Trophoblast cell (in vitro differentiated cells and primary cell): ENCODE results near the gene SLC22A23.

Source experiments
- DNase-seq, 2 donors: peaks; one replicate each; pipeline ENCODE4 v3.0.0-alpha.2; 2016
- H2AFZ ChIP-seq: 2 replicates; pipeline ENCODE4 v1.6.1; 2013; ENCODE audit warnings: low read length, moderate library complexity, mild to moderate bottlenecking; ENCODE audit not compliant: insufficient read depth, poor library complexity
- H2AK5ac ChIP-seq: 2 replicates; pipeline ENCODE4 v1.6.1; 2013; ENCODE audit warnings: mild to moderate bottlenecking, low read length
- H2BK120ac ChIP-seq: 2 replicates; pipeline ENCODE4 v1.6.1; 2013; ENCODE audit warnings: low read length, mild to moderate bottlenecking, moderate library complexity; ENCODE audit not compliant: insufficient read depth, poor library complexity
- H2BK12ac ChIP-seq: 2 replicates; pipeline ENCODE4 v1.6.1; 2013; ENCODE audit warnings: mild to moderate bottlenecking, low read length, moderate library complexity
- H2BK5ac ChIP-seq: 2 replicates; pipeline ENCODE4 v1.6.1; 2013; ENCODE audit warnings: low read length, low read depth, moderate library complexity, mild to moderate bottlenecking; ENCODE audit not compliant: poor library complexity
- H3K14ac ChIP-seq: 2 replicates; pipeline ENCODE4 v1.6.1; 2013; ENCODE audit warnings: mild to moderate bottlenecking, low read length
- H3K18ac ChIP-seq: 2 replicates; pipeline ENCODE4 v1.6.1; 2013; ENCODE audit warnings: mild to moderate bottlenecking, low read length
- H3K23ac ChIP-seq: 2 replicates; pipeline ENCODE4 v1.6.1; 2013; ENCODE audit warnings: low read length
- H3K27ac ChIP-seq: 2 replicates; pipeline ENCODE4 v1.5.1; 2013; ENCODE audit warnings: low read depth, mild to moderate bottlenecking, inconsistent platforms, low read length, moderate library complexity
- H3K27me3 ChIP-seq: 2 replicates; pipeline ENCODE4 v1.6.1; 2013; ENCODE audit warnings: inconsistent platforms, mild to moderate bottlenecking, low read length, moderate library complexity; ENCODE audit not compliant: insufficient read depth
- H3K36me3 ChIP-seq, 2 experiments: 1 replicate in 1 of 2; 2 replicates in 1 of 2; pipeline ENCODE4 v1.6.1; 2013; ENCODE audit warnings: low read length in 2 of 2, mild to moderate bottlenecking in 2 of 2, moderate library complexity in 1 of 2; ENCODE audit not compliant: insufficient read depth in 2 of 2, control insufficient read depth in 1 of 2
- H3K4ac ChIP-seq: 2 replicates; pipeline ENCODE4 v1.6.1; 2013; ENCODE audit warnings: low read depth, mild to moderate bottlenecking, low read length, moderate library complexity
- H3K4me1 ChIP-seq, 2 experiments: 1 replicate in 1 of 2; 2 replicates in 1 of 2; pipeline ENCODE4 v1.6.1; 2013; ENCODE audit warnings: low read length in 2 of 2, mild to moderate bottlenecking in 2 of 2, moderate library complexity in 1 of 2; ENCODE audit not compliant: insufficient read depth in 2 of 2, control insufficient read depth in 1 of 2
- H3K4me2 ChIP-seq: 2 replicates; pipeline ENCODE4 v1.6.1; 2013; ENCODE audit warnings: inconsistent platforms, mild to moderate bottlenecking, low read length, moderate library complexity
- H3K4me3 ChIP-seq: 2 replicates; pipeline ENCODE4 v1.5.1; 2013; ENCODE audit warnings: mild to moderate bottlenecking, low read depth, low read length, inconsistent platforms
- H3K79me1 ChIP-seq: one replicate; pipeline ENCODE4 v1.6.1; 2013; ENCODE audit warnings: low read length
- H3K79me2 ChIP-seq: 2 replicates; pipeline ENCODE4 v1.6.1; 2013; ENCODE audit warnings: low read length, mild to moderate bottlenecking; ENCODE audit not compliant: control insufficient read depth, insufficient read depth, poor library complexity
- H3K9ac ChIP-seq: 2 replicates; pipeline ENCODE4 v1.6.1; 2013; ENCODE audit warnings: mild to moderate bottlenecking, low read length
- H3K9me3 ChIP-seq: 2 replicates; pipeline ENCODE4 v1.6.1; 2013; ENCODE audit warnings: low read depth, mild to moderate bottlenecking, control low read depth, inconsistent platforms, low read length; ENCODE audit not compliant: insufficient read depth
- H4K12ac ChIP-seq: 2 replicates; pipeline ENCODE4 v1.6.1; 2013; ENCODE audit warnings: low read depth, mild to moderate bottlenecking, low read length, moderate library complexity
- H4K8ac ChIP-seq: 2 replicates; pipeline ENCODE4 v1.6.1; 2013; ENCODE audit warnings: low read depth, mild to moderate bottlenecking, low read length, moderate library complexity
- H4K91ac ChIP-seq: one replicate; pipeline ENCODE4 v1.6.1; 2013; ENCODE audit warnings: low read depth, mild to moderate bottlenecking, low read length, moderate library complexity
- WGBS: extraction: QIAGEN DNeasy Blood & Tissue Kit; methylation state at CpG from one replicate; pipeline ENCODE4 v1.1.7; 2013; ENCODE audit warnings: missing lambda C conversion rate; ENCODE audit not compliant: insufficient read length, insufficient coverage; ENCODE audit errors: extremely low coverage; 5-methylcytosine and 5-hydroxymethylcytosine counted together

Gene SLC22A23

DNA sequence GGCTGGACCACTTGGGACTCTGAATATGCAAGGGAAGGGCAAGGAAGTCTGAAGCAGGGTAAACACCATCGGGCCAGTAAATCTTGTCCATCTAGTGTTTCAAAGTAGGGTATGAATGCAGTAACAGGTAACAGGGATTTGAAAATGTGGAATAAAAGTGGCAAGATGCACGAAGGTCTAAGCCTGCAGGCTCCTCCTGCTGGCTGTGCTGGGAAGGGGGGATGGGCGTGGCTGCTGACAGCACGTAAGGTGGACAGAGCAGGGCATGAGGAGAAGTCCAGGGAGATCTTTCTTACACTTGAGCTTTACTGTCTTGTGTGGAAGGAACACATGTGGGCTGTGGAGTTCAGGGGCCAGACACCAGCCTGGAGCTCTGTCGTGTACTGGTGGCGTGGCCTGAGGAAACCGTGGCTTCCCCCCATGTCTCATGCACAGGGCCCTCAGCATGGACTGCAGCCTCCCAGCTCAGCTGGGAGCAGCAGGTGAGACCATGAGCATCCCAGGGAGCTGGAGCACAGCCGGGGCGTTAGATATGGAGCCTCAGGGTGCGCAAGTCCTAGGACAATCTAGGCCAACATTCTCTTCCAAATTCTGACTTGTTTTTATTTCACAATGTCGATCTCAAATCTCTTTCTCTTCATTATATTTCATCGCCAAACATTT is 84.5 kb downstream of the SLC22A23 start:
- no peak overlapping the region for H4K12ac ChIP-seq
- H3K27ac ChIP-seq = no peak overlapping the region
- H2BK120ac ChIP-seq = no peak overlapping the region
- H3K14ac ChIP-seq = no peak overlapping the region
- no peaks in the 10 kb centered on the region for H3K79me1 ChIP-seq
- no peak overlapping the region for H2AFZ ChIP-seq
- H4K91ac ChIP-seq = no peak overlapping the region
- H3K4me1 ChIP-seq = no peaks in the 10 kb centered on the region
- no peak overlapping the region for H3K4me3 ChIP-seq
- H3K36me3 ChIP-seq = peaks cover under 1 to 3% of the 10 kb centered on the region in 2 experiments
- H3K18ac ChIP-seq = no peak overlapping the region
- no peaks in the 10 kb centered on the region for H3K9me3 ChIP-seq
- WGBS = 100% methylated on average over 2 of the region's 12 CpGs
- no peak overlapping the region for H2AK5ac ChIP-seq
- H3K27me3 ChIP-seq = no peaks in the 10 kb centered on the region
- no peak overlapping the region for H3K23ac ChIP-seq
- no peak overlapping the region for H2BK12ac ChIP-seq
- H3K9ac ChIP-seq = no peak overlapping the region
- no peak overlapping the region for H3K4me2 ChIP-seq
- DNase-seq = no peak
- no peaks in the 10 kb centered on the region for H3K79me2 ChIP-seq
- no peak overlapping the region for H3K4ac ChIP-seq
- H2BK5ac ChIP-seq = no peak overlapping the region
- H4K8ac ChIP-seq = no peak overlapping the region

DNA sequence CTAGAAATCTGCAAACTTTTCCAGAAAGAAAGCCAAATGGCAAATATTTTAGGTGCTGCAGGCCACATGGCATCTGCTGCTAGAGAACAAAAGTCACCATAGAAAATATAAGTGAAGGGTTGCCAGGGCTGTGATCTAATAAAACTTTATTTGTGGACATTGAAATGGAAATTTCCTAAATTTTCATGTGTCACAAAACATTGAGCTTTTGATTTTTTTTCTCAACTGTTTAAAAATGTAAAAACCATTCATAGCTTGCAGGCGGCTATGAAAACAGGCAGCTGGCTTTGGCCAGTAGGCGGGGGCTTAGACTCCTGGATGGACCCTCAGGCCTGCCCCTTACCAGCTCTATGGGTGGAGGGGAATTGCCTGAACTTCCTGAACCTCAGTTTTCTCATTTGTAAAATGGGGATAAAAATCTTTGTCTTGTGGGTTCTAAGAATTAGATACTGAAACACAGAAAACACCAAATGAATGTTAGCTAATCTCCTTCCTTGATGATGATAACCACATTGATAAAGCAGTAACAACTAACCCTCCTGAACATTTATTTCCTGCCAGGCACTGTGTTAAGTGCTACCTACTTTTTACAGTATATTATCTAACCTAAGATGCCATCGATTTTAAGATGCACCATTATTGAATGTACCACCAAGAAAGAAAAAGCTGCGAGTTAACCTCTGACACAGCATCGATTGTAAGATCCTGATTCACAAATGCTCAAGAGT is 85.5 kb downstream of the SLC22A23 start:
- no peak overlapping the region for H3K18ac ChIP-seq
- H2BK5ac ChIP-seq = no peak overlapping the region
- H4K91ac ChIP-seq = no peak overlapping the region
- no peak overlapping the region for H2BK12ac ChIP-seq
- no peaks in the 10 kb centered on the region for H3K27me3 ChIP-seq
- H4K12ac ChIP-seq = no peak overlapping the region
- no peak overlapping the region for H2AK5ac ChIP-seq
- no peak overlapping the region for H3K14ac ChIP-seq
- H3K9ac ChIP-seq = no peak overlapping the region
- H3K23ac ChIP-seq = no peak overlapping the region
- H2AFZ ChIP-seq = no peak overlapping the region
- H4K8ac ChIP-seq = no peak overlapping the region
- no peaks in the 10 kb centered on the region for H3K79me1 ChIP-seq
- H3K79me2 ChIP-seq = no peaks in the 10 kb centered on the region
- WGBS = no CpG with 5 or more reads among the region's 5 CpGs
- no peak overlapping the region for H2BK120ac ChIP-seq
- H3K27ac ChIP-seq = no peak overlapping the region
- H3K9me3 ChIP-seq = no peaks in the 10 kb centered on the region
- H3K4me2 ChIP-seq = no peak overlapping the region
- peaks cover 2 to 3% of the 10 kb centered on the region in 2 experiments for H3K36me3 ChIP-seq
- DNase-seq = no peak
- H3K4me3 ChIP-seq = no peak overlapping the region
- no peaks in the 10 kb centered on the region for H3K4me1 ChIP-seq
- H3K4ac ChIP-seq = no peak overlapping the region

DNA sequence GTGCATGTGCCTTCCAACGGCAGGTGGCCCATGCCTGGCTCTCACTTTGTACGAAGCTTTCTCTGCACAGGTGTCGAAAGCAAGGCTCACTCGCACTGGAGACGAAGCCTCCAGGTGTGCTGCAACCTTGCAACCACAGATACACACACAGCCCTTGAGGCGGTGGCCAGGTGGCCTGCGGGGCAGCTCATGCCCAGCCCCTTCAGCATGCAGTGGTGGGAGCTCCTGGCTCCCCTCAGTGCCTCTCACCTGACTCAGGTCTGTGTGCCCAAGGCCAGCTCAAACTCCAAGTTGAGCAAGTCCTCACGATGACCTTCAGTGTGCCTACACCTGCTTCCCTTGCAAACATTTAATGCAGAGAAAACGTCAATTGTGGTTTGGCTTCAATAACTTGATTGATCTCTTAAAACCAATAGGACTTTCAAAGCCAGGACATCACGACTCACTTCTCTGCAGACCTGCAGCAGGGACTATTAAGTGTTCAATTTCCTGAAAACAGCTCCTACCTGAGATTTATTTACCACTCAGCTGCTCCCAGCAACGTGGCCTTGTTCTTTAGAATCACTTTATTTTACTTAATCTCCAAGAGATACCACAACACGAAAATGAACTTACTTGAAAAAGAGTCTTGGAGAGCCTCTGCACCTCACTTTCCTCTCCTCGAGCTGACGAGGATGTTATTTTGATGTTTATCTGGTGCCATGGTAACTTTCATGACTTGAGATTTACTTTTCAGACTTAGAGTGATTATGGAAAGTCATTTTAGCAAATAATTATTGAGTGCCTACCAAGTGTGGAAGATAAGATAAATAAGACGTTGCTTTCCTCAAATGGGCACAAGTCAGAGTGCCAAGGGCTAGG is 86.3 kb downstream of the SLC22A23 start:
- Histone ChIP-seq H3K79me2 (no peaks in the 10 kb centered on the region), H3K14ac (no peak overlapping the region), H2BK12ac (no peak overlapping the region), H2BK5ac (no peak overlapping the region), H4K8ac (no peak overlapping the region), H3K23ac (no peak overlapping the region), H3K4me2 (no peak overlapping the region), H3K18ac (no peak overlapping the region), H3K4ac (no peak overlapping the region), H2AK5ac (no peak overlapping the region), H3K9me3 (no peaks in the 10 kb centered on the region), H3K4me1 (no peaks in the 10 kb centered on the region), H4K12ac (no peak overlapping the region), H2AFZ (no peak overlapping the region), H3K27me3 (no peaks in the 10 kb centered on the region), H3K27ac (no peak overlapping the region), H3K4me3 (no peak overlapping the region), H3K36me3 (peaks cover 2 to 3% of the 10 kb centered on the region in 2 experiments), H3K79me1 (no peaks in the 10 kb centered on the region), H3K9ac (no peak overlapping the region), H2BK120ac (no peak overlapping the region), H4K91ac (no peak overlapping the region)
- no CpG with 5 or more reads among the region's 15 CpGs for WGBS
- DNase-seq = no peak

DNA sequence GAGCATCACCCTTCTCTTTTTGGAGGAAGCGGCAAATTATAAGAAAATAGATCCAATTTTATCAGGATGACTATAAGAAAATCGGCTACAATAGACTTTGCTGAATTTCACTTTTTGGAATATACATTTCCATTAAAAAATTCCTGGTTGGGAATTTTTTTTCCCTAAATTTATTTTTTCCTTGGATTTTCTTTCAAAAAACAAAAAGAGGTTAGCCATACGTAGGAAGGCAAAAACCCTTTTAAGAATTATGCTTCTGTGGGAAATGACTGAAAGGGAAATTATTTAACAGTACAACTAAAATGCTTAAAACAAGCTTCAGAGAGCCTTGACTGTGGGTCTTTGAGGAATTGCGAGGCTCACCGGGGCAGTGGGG is 86.9 kb downstream of the SLC22A23 start:
- Histone ChIP-seq H3K4me1 (no peaks in the 10 kb centered on the region), H2BK5ac (no peak overlapping the region), H3K27me3 (no peaks in the 10 kb centered on the region), H4K91ac (no peak overlapping the region), H4K12ac (no peak overlapping the region), H3K36me3 (peaks cover 2 to 3% of the 10 kb centered on the region in 2 experiments), H3K23ac (no peak overlapping the region), H3K9me3 (no peaks in the 10 kb centered on the region), H3K14ac (no peak overlapping the region), H4K8ac (no peak overlapping the region), H3K9ac (no peak overlapping the region), H2BK120ac (no peak overlapping the region), H3K4me3 (no peak overlapping the region), H3K79me1 (no peaks in the 10 kb centered on the region), H3K18ac (no peak overlapping the region), H3K4ac (no peak overlapping the region), H3K27ac (no peak overlapping the region), H2BK12ac (no peak overlapping the region), H3K4me2 (no peak overlapping the region), H3K79me2 (no peaks in the 10 kb centered on the region), H2AFZ (no peak overlapping the region), H2AK5ac (no peak overlapping the region)
- no CpG with 5 or more reads among the region's 5 CpGs for WGBS
- no peak for DNase-seq
